Heart right ventricle (tissue), 16 donors: ENCODE measurements around the gene TFAP2E. TPM values are rescaled to one million over a fixed set of nuclear protein-coding genes. Genes with fewer than 3 reads are reported as not detected.
"Not testable (repeated sequence)": the region's sequence is repeated elsewhere in the genome, so short reads cannot be mapped to it uniquely, and the experiment has no call there.

ENCODE experiments used
- ATAC-seq, 8 donors: fragments of 200-7000 bp; cut with Tn5 transposase; one replicate each; pipeline ENCODE4 v1.9.1; 2020; ENCODE audit warnings: mild to moderate bottlenecking in 8 of 8, moderate library complexity in 8 of 8, moderate number of reproducible peaks in 1 of 8
- DNase-seq, 2 donors: peaks; one replicate each; pipeline ENCODE4 v3.0.0-alpha.2; 2020
- H3K27ac ChIP-seq, 10 donors: fragments of 200-600 bp; sonication (generic) in 2 of 10; one replicate each; pipeline versions ENCODE4 v1.5.0 to v1.8.0; 2020 to 2022; ENCODE audit warnings: mild to moderate bottlenecking in 3 of 10
- H3K27me3 ChIP-seq, 7 donors: fragments of 200-600 bp; one replicate each; pipeline ENCODE4 v1.8.0; 2021 to 2022; ENCODE audit warnings: mild to moderate bottlenecking in 2 of 7
- H3K36me3 ChIP-seq, 9 donors: fragments of 200-600 bp; sonication (generic) in 1 of 9; one replicate each; pipeline versions ENCODE4 v1.5.0 to v1.8.0; 2020 to 2022; ENCODE audit warnings: mild to moderate bottlenecking in 2 of 9
- H3K4me1 ChIP-seq, 9 donors: fragments of 200-600 bp; sonication (generic) in 1 of 9; one replicate each; pipeline versions ENCODE4 v1.5.0 to v1.8.0; 2020 to 2022; ENCODE audit warnings: mild to moderate bottlenecking in 4 of 9
- H3K4me3 ChIP-seq, 10 donors: fragments of 200-600 bp; sonication (generic) in 2 of 10; one replicate each; pipeline versions ENCODE4 v1.5.0 to v1.8.0; 2020 to 2022; ENCODE audit warnings: mild to moderate bottlenecking in 7 of 10, moderate library complexity in 2 of 10
- H3K9me3 ChIP-seq, 11 donors: fragments of 200-600 bp in 10 of 11; sonication (generic) in 2 of 11; one replicate each; pipeline versions ENCODE4 v1.5.0 to v1.8.0; 2013 to 2022; ENCODE audit warnings: mild to moderate bottlenecking in 2 of 11, control low read depth in 1 of 11, moderate library complexity in 1 of 11
- WGBS, 2 donors: extraction: QIAGEN DNeasy Blood & Tissue Kit; methylation state at CpG; one replicate each; pipeline ENCODE4 v1.1.7; 2013; ENCODE audit warnings: inconsistent platforms in 1 of 2; 5-methylcytosine and 5-hydroxymethylcytosine counted together
- intact Hi-C, 10 donors: fragments of 100-400 bp; cut with DNase I; formaldehyde crosslinking; loops; one replicate each; pipeline versions ENCODE4 v1.11.1 to v1.14.2; 2022
- polyA plus RNA-seq, 2 donors: library from polyadenylated mRNA; stranded (reverse); fragments of 200-250 nt; gene quantifications; one replicate each; pipeline ENCODE4 v1.2.3, GENCODE V29; 2013
- total RNA-seq, 10 donors: library from RNA; stranded (reverse); fragmentation: NEBNext Ultra II Directional in 3 of 10; extraction: Animal tissue kit (Norgen Biotek cat#: 25700) in 3 of 10; gene quantifications; one replicate each; pipeline versions ENCODE4 v1.2.1 to v1.2.4, GENCODE V29; 2021 to 2023
- TF ChIP-seq, protein P1 (sequence below), 9 donors: fragments of 200-600 bp; sonication (generic) in 2 of 9; IDR thresholded peaks; one replicate each; pipeline versions ENCODE4 v1.5.0 to v1.8.0; 2021 to 2022; ENCODE audit warnings: antibody characterized with exemption in 9 of 9, mild to moderate bottlenecking in 5 of 9, moderate library complexity in 1 of 9
- donor health status: Arrhythmogenic right ventricular cardiomyopathy.
- donor health status: ischemic (EF 13 %, LVEDD 7.1; RV severe dilation, severe dysfunction).
- donor health status: healthy with polysubstance abuse.
- donor health status: DM: no; HTN: yes; CAD: no.
- donor health status: DM: no; HTN: no; CAD: no.
- donor health status: ischemic (EF 25% LVEDD 6.9; RV normal size, moderate dysfunction).
- donor health status: ischemic (EF 25% LVEDD 5.7; RV mildly dilated, moderate dysfunction).
- donor health status: healthy.
- donor health status: DM: yes; HTN: yes; CAD: no.
- donor health status: Ischemic cardiomyopathy.
- donor health status: ischemic (EF 35%, LVEDD 5.7; RV mildly dilated, moderate dysfunction).
- donor health status: nonischemic (EF 11% LVEDD 7.7; RV severe dilation, severe dysfunction).
- donor health status: DM: yes; HTN: yes; CAD: no.
- donor health status: PGD.
- donor health status: ischemic (EF 29% LVEDD 5.4; RV normal size, mild dysfunction).
- donor health status: nonischemic (EF 23%, LVEDD 6.1; RV moderate dilation, normal function).

Gene TFAP2E
- total and polyA plus RNA-seq, 12 donors: 0.18 to 1.4 (median 0.40) TPM; not detected in 3

DNA sequence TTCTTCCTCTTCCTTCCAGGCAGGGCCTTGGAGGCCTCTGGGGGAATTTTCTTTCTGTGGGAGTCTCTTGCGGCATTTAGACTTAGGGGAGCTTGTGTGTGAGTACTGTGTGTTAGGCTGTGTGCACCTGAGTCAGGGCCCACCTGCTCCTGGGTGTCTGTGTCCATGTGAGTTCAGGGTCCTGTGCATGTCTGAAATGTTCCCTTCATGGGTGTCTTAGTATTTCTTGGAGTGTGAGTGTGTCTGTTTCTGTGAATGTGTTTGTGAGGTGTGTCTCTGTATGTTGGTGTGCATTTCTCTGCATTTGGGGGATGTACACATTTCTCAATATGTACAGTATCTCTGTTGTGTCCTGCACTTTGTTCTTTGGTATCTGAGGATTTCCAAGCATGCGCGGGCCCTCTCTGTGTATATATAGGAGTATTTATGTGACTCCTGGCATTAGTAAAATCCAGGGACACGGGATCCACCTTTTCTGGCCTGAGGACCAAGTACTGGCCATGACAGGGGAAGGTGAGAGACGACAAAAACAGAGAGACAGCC lies 2.4 kb downstream of the TFAP2E start:
- Histone ChIP-seq H3K4me3 (no peak overlapping the region), H3K9me3 (no peaks in the 10 kb centered on the region), H3K27ac (no peak overlapping the region), H3K36me3 (no peaks in the 10 kb centered on the region), H3K4me1 (peaks cover 3 to 47% (median 20%) of the 10 kb centered on the region in 9 donors), H3K27me3 (peaks cover 27 to 86% (median 71%) of the 10 kb centered on the region in 7 donors)
- TF ChIP-seq, protein P1, sequence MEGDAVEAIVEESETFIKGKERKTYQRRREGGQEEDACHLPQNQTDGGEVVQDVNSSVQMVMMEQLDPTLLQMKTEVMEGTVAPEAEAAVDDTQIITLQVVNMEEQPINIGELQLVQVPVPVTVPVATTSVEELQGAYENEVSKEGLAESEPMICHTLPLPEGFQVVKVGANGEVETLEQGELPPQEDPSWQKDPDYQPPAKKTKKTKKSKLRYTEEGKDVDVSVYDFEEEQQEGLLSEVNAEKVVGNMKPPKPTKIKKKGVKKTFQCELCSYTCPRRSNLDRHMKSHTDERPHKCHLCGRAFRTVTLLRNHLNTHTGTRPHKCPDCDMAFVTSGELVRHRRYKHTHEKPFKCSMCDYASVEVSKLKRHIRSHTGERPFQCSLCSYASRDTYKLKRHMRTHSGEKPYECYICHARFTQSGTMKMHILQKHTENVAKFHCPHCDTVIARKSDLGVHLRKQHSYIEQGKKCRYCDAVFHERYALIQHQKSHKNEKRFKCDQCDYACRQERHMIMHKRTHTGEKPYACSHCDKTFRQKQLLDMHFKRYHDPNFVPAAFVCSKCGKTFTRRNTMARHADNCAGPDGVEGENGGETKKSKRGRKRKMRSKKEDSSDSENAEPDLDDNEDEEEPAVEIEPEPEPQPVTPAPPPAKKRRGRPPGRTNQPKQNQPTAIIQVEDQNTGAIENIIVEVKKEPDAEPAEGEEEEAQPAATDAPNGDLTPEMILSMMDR (IDR thresholded peaks at IDR 0.05): no peak
- 92 to 94% methylated on average over 5 of the region's 5 CpGs for WGBS, 2 donors
- DNase-seq: no peak
- no peak for ATAC-seq
- intact Hi-C loops: loop anchor here in 2 of 10 donors (5.0 to 10.0 kb wide), 2 partner anchors 67 to 199 kb away; partner anchors contain the start of gene PSMB2 (in 1 of the 2)

DNA sequence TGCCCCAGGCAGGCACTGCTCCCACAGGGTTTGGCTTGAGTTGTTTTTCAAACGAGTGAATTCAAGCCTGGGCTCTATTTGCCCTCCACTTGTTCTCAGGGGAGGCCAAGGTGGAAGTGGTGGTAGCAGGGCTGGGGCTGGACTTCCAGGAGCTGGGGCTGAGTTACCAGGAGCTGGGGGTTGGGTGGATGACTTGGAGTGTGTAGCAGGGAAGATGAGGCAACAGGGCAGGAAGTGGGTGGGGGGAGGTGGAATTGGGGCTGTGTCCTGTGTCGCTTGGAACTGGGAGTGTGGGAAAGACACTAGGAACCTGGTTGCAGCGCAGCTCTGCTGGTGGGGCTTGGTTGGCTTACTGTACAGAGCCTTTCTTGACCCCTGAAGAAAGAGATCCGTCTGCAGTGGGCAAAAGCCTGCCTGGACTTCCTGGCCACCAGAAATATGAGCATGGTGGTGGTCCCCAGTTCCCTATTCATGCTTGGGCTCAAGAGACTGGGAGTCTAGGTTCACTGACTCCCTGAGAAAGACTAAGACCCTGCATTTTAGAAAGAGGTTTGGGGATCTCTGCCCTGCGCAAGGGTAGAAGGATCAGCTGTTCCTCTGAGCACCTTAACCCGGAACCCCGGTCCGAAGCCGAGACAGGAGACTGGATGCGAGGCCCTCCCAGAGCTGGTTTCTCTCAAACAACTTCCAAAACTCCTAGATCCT lies 3.1 kb downstream of the TFAP2E start:
- ATAC-seq (no peak), DNase-seq (no peak)
- intact Hi-C loops: loop anchor here in 2 of 10 donors (5.0 to 10.0 kb wide), 2 partner anchors 66 to 199 kb away; partner anchors contain the start of gene PSMB2 (in 1 of the 2)
- H3K27me3 ChIP-seq: peaks cover 27 to 79% (median 67%) of the 10 kb centered on the region in 7 donors
- H3K4me3 ChIP-seq: peak overlapping the region in 5 of 10 donors; percentile 49 to 60 (median 52)
- 57 to 61% methylated on average over 10 of the region's 10 CpGs for WGBS, 2 donors
- no peak overlapping the region for H3K27ac ChIP-seq
- H3K9me3 ChIP-seq: no peaks in the 10 kb centered on the region
- H3K36me3 ChIP-seq: no peaks in the 10 kb centered on the region
- H3K4me1 ChIP-seq: peaks cover 3 to 47% (median 20%) of the 10 kb centered on the region in 9 donors
- TF ChIP-seq, protein P1 (IDR thresholded peaks at IDR 0.05): no peak

DNA sequence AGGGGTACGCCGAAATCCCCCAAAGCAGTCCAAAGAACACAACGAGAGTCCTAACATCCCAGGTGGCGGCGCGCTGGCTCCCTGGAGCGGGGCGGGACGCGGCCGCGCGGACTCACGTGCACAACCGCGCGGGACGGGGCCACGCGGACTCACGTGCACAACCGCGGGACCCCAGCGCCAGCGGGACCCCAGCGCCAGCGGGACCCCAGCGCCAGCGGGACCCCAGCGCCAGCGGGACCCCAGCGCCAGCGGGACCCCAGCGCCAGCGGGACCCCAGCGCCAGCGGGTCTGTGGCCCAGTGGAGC lies 3.6 kb downstream of the TFAP2E start:
- H3K36me3 ChIP-seq, H3K9me3 ChIP-seq, ATAC-seq, DNase-seq: not testable (repeated sequence)
- H3K4me3 ChIP-seq: peak overlapping the region in 9 of 10 donors; percentile 28 to 60 (median 50)
- intact Hi-C loops: loop anchor here in 2 of 10 donors (5.0 to 10.0 kb wide), 2 partner anchors 66 to 198 kb away; partner anchors contain the start of gene PSMB2 (in 1 of the 2)
- peaks cover 27 to 74% (median 62%) of the 10 kb centered on the region in 7 donors for H3K27me3 ChIP-seq
- peak overlapping the region in 1 of 10 donors; percentile 76 for H3K27ac ChIP-seq
- 5 to 8% methylated on average over 37 of the region's 37 CpGs for WGBS, 2 donors
- H3K4me1 ChIP-seq: peaks cover 3 to 47% (median 20%) of the 10 kb centered on the region in 9 donors

DNA sequence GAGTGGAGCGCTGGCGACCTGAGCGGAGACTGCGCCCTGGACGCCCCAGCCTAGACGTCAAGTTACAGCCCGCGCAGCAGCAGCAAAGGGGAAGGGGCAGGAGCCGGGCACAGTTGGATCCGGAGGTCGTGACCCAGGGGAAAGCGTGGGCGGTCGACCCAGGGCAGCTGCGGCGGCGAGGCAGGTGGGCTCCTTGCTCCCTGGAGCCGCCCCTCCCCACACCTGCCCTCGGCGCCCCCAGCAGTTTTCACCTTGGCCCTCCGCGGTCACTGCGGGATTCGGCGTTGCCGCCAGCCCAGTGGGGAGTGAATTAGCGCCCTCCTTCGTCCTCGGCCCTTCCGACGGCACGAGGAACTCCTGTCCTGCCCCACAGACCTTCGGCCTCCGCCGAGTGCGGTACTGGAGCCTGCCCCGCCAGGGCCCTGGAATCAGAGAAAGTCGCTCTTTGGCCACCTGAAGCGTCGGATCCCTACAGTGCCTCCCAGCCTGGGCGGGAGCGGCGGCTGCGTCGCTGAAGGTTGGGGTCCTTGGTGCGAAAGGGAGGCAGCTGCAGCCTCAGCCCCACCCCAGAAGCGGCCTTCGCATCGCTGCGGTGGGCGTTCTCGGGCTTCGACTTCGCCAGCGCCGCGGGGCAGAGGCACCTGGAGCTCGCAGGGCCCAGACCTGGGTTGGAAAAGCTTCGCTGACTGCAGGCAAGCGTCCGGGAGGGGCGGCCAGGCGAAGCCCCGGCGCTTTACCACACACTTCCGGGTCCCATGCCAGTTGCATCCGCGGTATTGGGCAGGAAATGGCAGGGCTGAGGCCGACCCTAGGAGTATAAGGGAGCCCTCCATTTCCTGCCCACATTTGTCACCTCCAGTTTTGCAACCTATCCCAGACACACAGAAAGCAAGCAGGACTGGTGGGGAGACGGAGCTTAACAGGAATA lies 4.2 kb downstream of the TFAP2E start:
- DNase-seq: peak in 1 of 2 donors; percentile 51
- H3K27me3 ChIP-seq: peaks cover 27 to 67% (median 56%) of the 10 kb centered on the region in 7 donors
- H3K4me3 ChIP-seq: peak overlapping the region; percentile 21 to 60 (median 50)
- peak; percentile 22 to 70 (median 56) for ATAC-seq
- peaks cover 3 to 47% (median 20%) of the 10 kb centered on the region in 9 donors for H3K4me1 ChIP-seq
- H3K36me3 ChIP-seq: no peaks in the 10 kb centered on the region
- no peaks in the 10 kb centered on the region for H3K9me3 ChIP-seq
- TF ChIP-seq, protein P1 (IDR thresholded peaks at IDR 0.05): no peak
- H3K27ac ChIP-seq: peak overlapping the region in 1 of 10 donors; percentile 76
- WGBS, 2 donors: 3 to 4% methylated on average over 65 to 70 of the region's 70 CpGs
- intact Hi-C loops: loop anchor here in 2 of 10 donors (5.0 to 10.0 kb wide), 2 partner anchors 65 to 197 kb away; partner anchors contain the start of gene PSMB2 (in 1 of the 2)
